HG03064 (cell line): ENCODE results near the gene CHST8.

Experiments used
- ATAC-seq: cut with Tn5 transposase; IDR thresholded peaks from one replicate; pipeline ENCODE4 v1.9.1; 2021; ENCODE audit warnings: low read depth; ENCODE audit not compliant: unreplicated experiment

CHST8 gene

GRCh38 chr19:33704271-33704670, 82.5 kb downstream of the CHST8 start:
- ATAC-seq: no peak

GRCh38 chr19:33705090-33705847, 83.5 kb downstream of the CHST8 start:
- no peak for ATAC-seq

- ATAC-seq: no peak
These were observed 84.1 kb downstream of the CHST8 start for GRCh38 chr19:33705860-33706259.

GRCh38 chr19:33706631-33707030, 84.9 kb downstream of the CHST8 start:
- no peak for ATAC-seq

- no peak for ATAC-seq
These were observed 90.5 kb downstream of the CHST8 start for GRCh38 chr19:33712268-33712667.

- no peak for ATAC-seq
These were observed 91.4 kb downstream of the CHST8 start for GRCh38 chr19:33713194-33713593.

- no peak for ATAC-seq
These were observed 92.4 kb downstream of the CHST8 start for GRCh38 chr19:33714149-33714548.

GRCh38 chr19:33715462-33715861, 93.7 kb downstream of the CHST8 start:
- no peak for ATAC-seq

GRCh38 chr19:33717878-33718277, 96.1 kb downstream of the CHST8 start:
- ATAC-seq: no peak

GRCh38 chr19:33718651-33719254, 97.0 kb downstream of the CHST8 start:
- no peak for ATAC-seq

GRCh38 chr19:33719366-33720154, 97.8 kb downstream of the CHST8 start:
- ATAC-seq: no peak

GRCh38 chr19:33720155-33720493, 98.4 kb downstream of the CHST8 start:
- ATAC-seq: no peak

- ATAC-seq: no peak
These were observed 99.2 kb downstream of the CHST8 start for GRCh38 chr19:33720691-33721682.

GRCh38 chr19:33721735-33722297, 100.1 kb downstream of the CHST8 start:
- ATAC-seq: no peak

- ATAC-seq: no peak
These were observed 100.9 kb downstream of the CHST8 start for GRCh38 chr19:33722456-33723239.

- no peak for ATAC-seq
These were observed 101.8 kb downstream of the CHST8 start for GRCh38 chr19:33723512-33723911.

GRCh38 chr19:33724021-33724720, 102.4 kb downstream of the CHST8 start:
- ATAC-seq: no peak

- ATAC-seq: no peak
These were observed 102.9 kb downstream of the CHST8 start for GRCh38 chr19:33724721-33725060.

- no peak for ATAC-seq
These were observed 103.8 kb downstream of the CHST8 start for GRCh38 chr19:33725567-33725966.
